ENCODE results near the gene SEC11A.

The SEC11A gene

GRCh38 chr15:84722628-84723027, 6.7 kb upstream of the SEC11A start:
- TF ChIP-seq SIN3A (IDR thresholded peaks at IDR 0.05; ENCODE audit: borderline replicate concordance, insufficient read depth, low read length) (no peak), POLR2AphosphoS5 (IDR thresholded peaks at IDR 0.05; ENCODE audit: low read depth, low read length) (no peak), FOXP2 (optimal IDR thresholded peaks at IDR 0.05; ENCODE audit: borderline replicate concordance, extremely low read depth, extremely low read length, insufficient read depth) (no peak), TAF1 (IDR thresholded peaks at IDR 0.05; ENCODE audit: borderline replicate concordance, insufficient read depth, low read length) (no peak), REST (IDR thresholded peaks at IDR 0.05; ENCODE audit: insufficient read depth in 1 of 2, low read depth in 2 of 2, low read length in 2 of 2) (no peak)

GRCh38 chr15:84721371-84721770, 5.4 kb upstream of the SEC11A start:
- no peak for TF ChIP-seq POLR2AphosphoS5 (IDR thresholded peaks at IDR 0.05; ENCODE audit: low read depth, low read length)
- TF ChIP-seq REST (IDR thresholded peaks at IDR 0.05; ENCODE audit: insufficient read depth in 1 of 2, low read depth in 2 of 2, low read length in 2 of 2) = no peak
- no peak for TF ChIP-seq TAF1 (IDR thresholded peaks at IDR 0.05; ENCODE audit: borderline replicate concordance, insufficient read depth, low read length)
- TF ChIP-seq SIN3A (IDR thresholded peaks at IDR 0.05; ENCODE audit: borderline replicate concordance, insufficient read depth, low read length) = no peak
- no peak for TF ChIP-seq FOXP2 (optimal IDR thresholded peaks at IDR 0.05; ENCODE audit: borderline replicate concordance, extremely low read depth, extremely low read length, insufficient read depth)

- TF ChIP-seq FOXP2 (optimal IDR thresholded peaks at IDR 0.05; ENCODE audit: borderline replicate concordance, extremely low read depth, extremely low read length, insufficient read depth) (no peak), TAF1 (IDR thresholded peaks at IDR 0.05; ENCODE audit: borderline replicate concordance, insufficient read depth, low read length) (0 out of 2 replicates have a peak, but pooled peaks have one; percentile 20)
Observed at GRCh38 chr15:84715441-84716035, 401 bp downstream of the SEC11A start.

- no peak for TF ChIP-seq POLR2AphosphoS5 (IDR thresholded peaks at IDR 0.05; ENCODE audit: low read depth, low read length)
- no peak for TF ChIP-seq FOXP2 (optimal IDR thresholded peaks at IDR 0.05; ENCODE audit: borderline replicate concordance, extremely low read depth, extremely low read length, insufficient read depth)
- no peak for TF ChIP-seq SIN3A (IDR thresholded peaks at IDR 0.05; ENCODE audit: borderline replicate concordance, insufficient read depth, low read length)
- no peak for TF ChIP-seq TAF1 (IDR thresholded peaks at IDR 0.05; ENCODE audit: borderline replicate concordance, insufficient read depth, low read length)
- TF ChIP-seq REST (IDR thresholded peaks at IDR 0.05; ENCODE audit: insufficient read depth in 1 of 2, low read depth in 2 of 2, low read length in 2 of 2) = no peak
Observed at GRCh38 chr15:84714821-84715220, 1.1 kb downstream of the SEC11A start.

- no peak for TF ChIP-seq FOXP2 (optimal IDR thresholded peaks at IDR 0.05; ENCODE audit: borderline replicate concordance, extremely low read depth, extremely low read length, insufficient read depth)
- no peak for TF ChIP-seq TAF1 (IDR thresholded peaks at IDR 0.05; ENCODE audit: borderline replicate concordance, insufficient read depth, low read length)
- no peak for TF ChIP-seq POLR2AphosphoS5 (IDR thresholded peaks at IDR 0.05; ENCODE audit: low read depth, low read length)
- TF ChIP-seq REST (IDR thresholded peaks at IDR 0.05; ENCODE audit: insufficient read depth in 1 of 2, low read depth in 2 of 2, low read length in 2 of 2) = no peak
- no peak for TF ChIP-seq SIN3A (IDR thresholded peaks at IDR 0.05; ENCODE audit: borderline replicate concordance, insufficient read depth, low read length)
Observed at GRCh38 chr15:84714372-84714771, 1.6 kb downstream of the SEC11A start.

Data from PFSK-1 (cell line).